ENCODE results near the gene NEURL1B. TPM values are rescaled to one million over a fixed set of nuclear protein-coding genes. Genes with fewer than 3 reads are reported as not detected.
"Not testable (repeated sequence)": the region's sequence is repeated elsewhere in the genome, so short reads cannot be mapped to it uniquely, and the experiment has no call there.

NEURL1B gene
- total and polyA plus RNA-seq, 12 donors = 14.4 to 45.8 (median 21.6) TPM

DNA sequence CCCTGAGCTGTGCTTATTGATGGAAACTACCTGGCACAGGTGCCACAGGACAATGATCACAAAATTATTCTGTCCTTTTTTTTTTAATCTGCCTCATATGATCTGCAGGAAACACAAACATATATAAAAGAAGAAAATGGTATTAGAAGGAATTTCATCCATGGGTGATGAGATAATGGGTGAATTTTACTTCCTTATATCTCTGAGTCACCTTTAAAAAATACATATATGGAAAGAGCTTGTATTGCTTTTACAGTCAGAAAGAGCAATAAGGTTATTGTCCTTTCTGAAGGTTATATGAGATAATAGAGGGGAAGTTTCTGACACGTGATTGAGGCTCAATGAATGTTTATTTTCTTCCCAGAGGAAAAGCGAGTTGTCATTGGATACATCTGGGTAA, 31.6 kb downstream of the NEURL1B start:
- intact Hi-C loops (cut with DNase I) = no loop called here
- H3K27ac ChIP-seq = peak overlapping the region in 2 of 10 donors; percentile 3 to 19
- TF ChIP-seq, protein P1, sequence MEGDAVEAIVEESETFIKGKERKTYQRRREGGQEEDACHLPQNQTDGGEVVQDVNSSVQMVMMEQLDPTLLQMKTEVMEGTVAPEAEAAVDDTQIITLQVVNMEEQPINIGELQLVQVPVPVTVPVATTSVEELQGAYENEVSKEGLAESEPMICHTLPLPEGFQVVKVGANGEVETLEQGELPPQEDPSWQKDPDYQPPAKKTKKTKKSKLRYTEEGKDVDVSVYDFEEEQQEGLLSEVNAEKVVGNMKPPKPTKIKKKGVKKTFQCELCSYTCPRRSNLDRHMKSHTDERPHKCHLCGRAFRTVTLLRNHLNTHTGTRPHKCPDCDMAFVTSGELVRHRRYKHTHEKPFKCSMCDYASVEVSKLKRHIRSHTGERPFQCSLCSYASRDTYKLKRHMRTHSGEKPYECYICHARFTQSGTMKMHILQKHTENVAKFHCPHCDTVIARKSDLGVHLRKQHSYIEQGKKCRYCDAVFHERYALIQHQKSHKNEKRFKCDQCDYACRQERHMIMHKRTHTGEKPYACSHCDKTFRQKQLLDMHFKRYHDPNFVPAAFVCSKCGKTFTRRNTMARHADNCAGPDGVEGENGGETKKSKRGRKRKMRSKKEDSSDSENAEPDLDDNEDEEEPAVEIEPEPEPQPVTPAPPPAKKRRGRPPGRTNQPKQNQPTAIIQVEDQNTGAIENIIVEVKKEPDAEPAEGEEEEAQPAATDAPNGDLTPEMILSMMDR (IDR thresholded peaks at IDR 0.05) = no peak
- H3K36me3 ChIP-seq = peaks cover 0 to 82% (median under 1%) of the 10 kb centered on the region in 9 donors
- no peak overlapping the region for H3K4me3 ChIP-seq
- 34 to 68% methylated on average over 2 of the region's 2 CpGs for WGBS, 2 donors
- no peak for ATAC-seq
- DNase-seq = no peak
- H3K27me3 ChIP-seq = no peaks in the 10 kb centered on the region
- peaks cover 9 to 98% (median 53%) of the 10 kb centered on the region in 9 donors for H3K4me1 ChIP-seq
- H3K9me3 ChIP-seq = no peaks in the 10 kb centered on the region

DNA sequence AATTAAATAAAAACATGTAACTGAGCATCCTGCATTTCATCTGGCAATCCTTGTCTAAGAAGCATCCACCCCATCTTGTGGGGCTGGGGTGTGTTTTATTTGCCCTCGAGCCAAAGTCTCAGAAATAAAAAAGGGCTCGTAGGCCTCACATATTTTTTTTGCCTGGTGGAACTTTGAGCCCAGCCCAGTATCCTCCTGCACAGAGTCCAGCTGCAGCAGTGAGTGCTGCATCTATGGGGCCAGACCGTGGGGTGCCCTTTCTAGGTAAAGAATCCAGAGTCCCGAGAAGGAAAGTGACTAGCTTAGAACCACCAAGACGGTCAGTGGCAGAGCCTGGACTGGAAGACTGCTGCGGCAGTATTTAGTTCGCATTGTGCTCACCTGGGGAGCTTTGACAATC, 33.1 kb downstream of the NEURL1B start:
- 79 to 82% methylated on average over 7 of the region's 7 CpGs for WGBS, 2 donors
- Histone ChIP-seq H3K9me3 (no peaks in the 10 kb centered on the region), H3K36me3 (peaks cover 0 to 89% (median 5%) of the 10 kb centered on the region in 9 donors), H3K4me3 (no peak overlapping the region), H3K4me1 (peaks cover 4 to 98% (median 51%) of the 10 kb centered on the region in 9 donors), H3K27ac (peak overlapping the region in 5 of 10 donors; percentile 3 to 66 (median 5)), H3K27me3 (no peaks in the 10 kb centered on the region)
- TF ChIP-seq, protein P1 (IDR thresholded peaks at IDR 0.05) = no peak
- intact Hi-C loops (cut with DNase I) = no loop called here
- DNase-seq (no peak), ATAC-seq (no peak)

DNA sequence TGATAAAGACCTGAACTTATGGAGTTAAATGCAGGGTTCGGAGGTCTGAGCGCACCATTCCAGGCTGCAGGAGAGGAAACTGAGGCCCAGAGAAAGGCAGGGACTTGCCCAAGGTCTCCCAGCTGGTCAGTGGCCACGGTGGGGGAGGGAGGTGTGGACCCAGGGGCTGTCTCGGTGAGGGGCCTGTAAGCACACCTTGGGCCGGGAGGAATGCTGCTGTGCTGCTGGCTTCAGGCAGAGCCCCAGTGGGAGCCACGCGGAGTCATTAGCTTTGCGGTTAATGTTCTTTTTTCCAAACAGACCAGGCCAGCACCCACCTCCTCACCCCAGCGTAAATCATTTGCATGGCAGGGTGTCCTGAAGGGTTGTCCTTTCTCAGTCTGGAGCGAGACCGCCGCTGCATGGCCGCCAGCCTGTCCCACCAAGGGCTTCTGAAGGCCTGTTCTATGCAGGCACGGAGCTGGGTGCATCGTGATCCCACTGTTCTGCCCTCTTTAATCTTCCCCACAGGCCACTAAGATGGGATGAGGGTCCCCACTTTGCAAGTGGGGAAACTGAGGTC, 35.9 kb downstream of the NEURL1B start:
- H3K4me1 ChIP-seq = peaks cover 7 to 100% (median 69%) of the 10 kb centered on the region in 9 donors
- peaks cover 0 to 85% (median 10%) of the 10 kb centered on the region in 9 donors for H3K36me3 ChIP-seq
- H3K27me3 ChIP-seq = no peaks in the 10 kb centered on the region
- TF ChIP-seq, protein P1 (IDR thresholded peaks at IDR 0.05) = no peak
- ATAC-seq (no peak), DNase-seq (no peak)
- H3K9me3 ChIP-seq = no peaks in the 10 kb centered on the region
- H3K27ac ChIP-seq = peak overlapping the region in 4 of 10 donors; percentile 7 to 66 (median 24)
- H3K4me3 ChIP-seq = no peak overlapping the region
- intact Hi-C loops (cut with DNase I) = no loop called here
- WGBS, 2 donors = 83 to 87% methylated on average over 15 of the region's 15 CpGs

DNA sequence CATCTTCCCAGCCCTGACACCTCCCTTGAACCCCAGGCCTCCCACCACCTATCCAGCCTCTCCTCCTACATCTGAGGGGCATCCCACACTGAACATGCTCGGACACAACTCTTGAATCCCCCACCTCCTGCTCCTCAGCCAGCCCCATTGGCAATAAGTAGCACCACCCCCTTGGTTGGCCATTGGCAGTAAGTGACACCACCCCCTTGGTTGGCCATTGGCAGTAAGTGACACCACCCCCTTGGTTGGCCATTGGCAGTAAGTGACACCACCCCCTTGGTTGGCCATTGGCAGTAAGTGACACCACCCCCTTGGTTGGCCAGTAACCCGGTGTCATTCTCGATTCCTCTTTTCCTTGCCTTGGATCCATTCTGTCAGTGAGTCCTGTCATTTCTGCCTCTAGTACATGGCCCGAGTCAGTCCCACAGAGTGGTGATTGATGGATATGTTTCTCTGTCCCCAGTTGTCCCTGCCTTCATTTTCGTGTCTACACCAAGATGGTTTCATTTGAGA, 37.4 kb downstream of the NEURL1B start:
- peak overlapping the region in 9 of 10 donors; percentile 18 to 70 (median 53) for H3K27ac ChIP-seq
- intact Hi-C loops (cut with DNase I); DNase-seq; H3K4me3 ChIP-seq; H3K9me3 ChIP-seq; H3K27me3 ChIP-seq: not testable (repeated sequence)
- ATAC-seq = peak in 3 of 8 donors; percentile 3 to 21 (median 6)
- WGBS, 2 donors = 62 to 66% methylated on average over 5 of the region's 5 CpGs
- peaks cover 7 to 97% (median 55%) of the 10 kb centered on the region in 9 donors for H3K4me1 ChIP-seq
- peaks cover 0 to 82% (median 13%) of the 10 kb centered on the region in 9 donors for H3K36me3 ChIP-seq

DNA sequence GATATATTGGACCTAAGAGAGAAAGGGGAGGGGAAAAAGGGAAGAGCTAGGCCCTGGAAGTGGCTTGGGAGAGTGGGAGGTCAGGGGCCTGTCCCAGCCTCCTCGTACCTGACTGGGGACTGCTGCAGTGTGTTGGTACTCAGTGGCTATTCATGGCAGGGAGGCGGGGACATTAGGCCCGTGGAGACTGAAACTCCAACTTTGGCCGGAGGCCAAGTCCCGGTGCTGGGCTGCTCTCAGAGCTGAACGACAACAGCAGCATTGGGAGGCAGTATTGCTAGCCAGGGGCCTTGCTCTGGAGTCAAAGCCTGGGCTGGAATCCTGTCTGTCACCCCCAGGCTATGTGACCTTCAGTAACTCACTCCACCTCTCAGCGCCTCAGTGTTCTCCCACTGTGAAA, 37.8 kb downstream of the NEURL1B start:
- 22 to 23% methylated on average over 7 of the region's 7 CpGs for WGBS, 2 donors
- Histone ChIP-seq H3K27ac (peak overlapping the region; percentile 0 to 70 (median 48)), H3K4me3 (no peak overlapping the region), H3K4me1 (peaks cover 7 to 93% (median 52%) of the 10 kb centered on the region in 9 donors), H3K27me3 (no peaks in the 10 kb centered on the region), H3K36me3 (peaks cover 0 to 79% (median 13%) of the 10 kb centered on the region in 9 donors), H3K9me3 (no peaks in the 10 kb centered on the region)
- intact Hi-C loops (cut with DNase I) = no loop called here
- DNase-seq (peak; percentile 88 to 90), ATAC-seq (peak; percentile 75 to 93 (median 91))
- TF ChIP-seq, protein P1 (IDR thresholded peaks at IDR 0.05) = no peak
